ENCODE data around the gene PTPN6.

The PTPN6 gene

GRCh38 chr12:6975297-6976032, 24.3 kb downstream of the PTPN6 start:
- no peak for DNase-seq

GRCh38 chr12:6977653-6978052, 26.5 kb downstream of the PTPN6 start:
- DNase-seq, result no peak

DNA sequence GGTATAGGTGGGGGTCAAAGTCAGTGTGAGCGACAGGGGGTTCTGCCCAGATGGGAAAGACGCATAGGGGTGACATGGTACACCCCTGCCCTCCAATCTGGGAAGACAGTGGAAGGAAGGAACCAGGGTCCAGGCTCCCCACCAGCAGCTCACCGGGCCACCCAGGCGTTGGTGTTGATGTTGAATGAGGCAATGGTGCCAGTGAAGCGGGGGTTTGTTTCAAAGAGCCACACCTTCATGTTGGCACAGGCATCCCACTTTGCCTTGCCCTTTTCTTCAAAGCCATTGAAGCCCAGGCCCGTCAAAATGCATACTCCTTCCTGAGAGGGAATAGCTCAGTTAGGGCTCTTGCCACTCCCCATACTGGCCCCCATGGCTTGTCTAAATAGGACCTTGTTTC, 27.0 kb downstream of the PTPN6 start:
- no peak for DNase-seq

DNA sequence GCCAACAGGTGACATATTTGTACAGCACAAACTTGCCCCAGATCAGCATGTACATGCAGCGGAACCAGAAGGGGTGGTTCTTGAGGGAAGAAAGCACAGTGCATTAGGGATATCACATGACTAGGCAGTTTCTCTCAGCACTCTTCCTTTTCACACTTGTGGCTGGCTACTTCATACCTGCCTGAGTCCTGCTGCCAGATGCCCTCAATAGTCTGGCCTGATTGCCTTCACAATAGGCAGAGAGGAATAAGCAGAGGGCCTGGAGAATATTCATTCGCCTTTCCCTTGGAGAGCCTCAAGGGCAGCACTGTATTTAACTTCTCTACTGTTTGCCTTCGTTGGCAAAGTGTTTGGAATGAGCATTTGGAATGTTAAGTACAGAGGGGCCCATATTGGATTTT, 27.5 kb downstream of the PTPN6 start:
- no peak for DNase-seq

- no peak for DNase-seq
Observed at GRCh38 chr12:6979021-6979420, 27.9 kb downstream of the PTPN6 start.

- DNase-seq, result no peak
Observed at GRCh38 chr12:6979453-6979852, 28.3 kb downstream of the PTPN6 start.

DNA sequence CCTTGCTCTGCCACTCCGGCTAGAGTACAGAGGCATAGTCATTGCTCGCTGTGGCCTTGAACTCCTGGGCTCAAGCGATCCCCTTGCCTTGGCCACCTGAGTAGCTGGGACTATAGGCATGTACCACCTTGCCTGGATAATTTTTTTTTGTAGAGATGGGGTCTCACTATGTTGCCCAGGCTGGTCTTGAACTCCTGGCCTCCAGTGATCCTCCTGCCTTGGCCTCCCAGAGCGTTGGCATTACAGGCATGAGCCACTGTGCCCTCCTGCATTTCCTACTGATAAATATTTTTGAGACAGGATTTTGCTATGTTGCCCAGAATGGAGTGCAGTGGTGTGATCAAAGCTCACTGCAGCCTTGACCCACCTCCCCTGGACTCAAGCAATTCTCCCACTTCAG, 28.9 kb downstream of the PTPN6 start:
- no peak for DNase-seq

DNA sequence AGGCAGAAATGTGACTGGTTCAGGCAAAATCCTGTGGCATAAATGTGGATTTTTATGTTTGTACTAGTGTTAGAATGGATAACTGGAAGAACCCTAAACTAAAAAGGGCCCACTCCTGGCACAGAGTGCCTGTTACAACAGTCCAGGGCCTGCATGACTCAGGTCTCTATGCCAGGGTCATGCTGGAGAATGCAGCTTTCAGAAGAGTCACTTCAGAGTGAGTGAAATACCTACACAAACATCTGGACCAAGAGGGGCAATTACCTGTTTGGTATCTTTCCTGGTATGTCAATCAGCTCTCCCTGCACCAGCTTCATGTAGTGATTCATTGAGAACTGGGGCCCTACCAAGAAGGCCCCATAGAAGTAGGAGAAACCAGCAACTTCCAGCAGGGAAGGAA, 29.6 kb downstream of the PTPN6 start:
- DNase-seq, result no peak

- DNase-seq, result no peak
Observed at GRCh38 chr12:6981152-6982052, 30.2 kb downstream of the PTPN6 start.

DNA sequence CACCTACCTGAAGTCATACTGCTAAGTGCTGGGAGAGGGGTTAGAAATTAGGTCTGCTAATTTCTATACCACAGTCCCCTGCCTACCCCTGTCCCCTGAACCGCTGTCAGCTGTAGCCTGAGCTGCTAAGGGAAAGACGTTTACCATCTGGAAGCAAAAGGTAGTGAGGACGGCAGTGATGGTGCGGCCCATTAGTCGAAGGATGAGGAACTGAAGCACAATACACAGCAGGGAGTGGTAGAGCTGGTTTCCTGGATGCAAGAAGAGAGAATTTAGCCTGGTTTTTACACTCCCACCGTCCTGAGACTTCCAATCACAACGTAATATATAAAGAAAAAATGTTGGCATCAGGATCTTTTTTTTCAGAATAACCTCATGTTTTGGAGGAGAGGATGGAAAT, 31.4 kb downstream of the PTPN6 start:
- DNase-seq, result no peak

GRCh38 chr12:6987956-6988553, 36.9 kb downstream of the PTPN6 start:
- DNase-seq, result no peak

- no peak for DNase-seq
Observed at GRCh38 chr12:6996040-6996441, 44.9 kb downstream of the PTPN6 start.

GRCh38 chr12:6998715-6999451, 47.7 kb downstream of the PTPN6 start:
- DNase-seq, result no peak

DNA sequence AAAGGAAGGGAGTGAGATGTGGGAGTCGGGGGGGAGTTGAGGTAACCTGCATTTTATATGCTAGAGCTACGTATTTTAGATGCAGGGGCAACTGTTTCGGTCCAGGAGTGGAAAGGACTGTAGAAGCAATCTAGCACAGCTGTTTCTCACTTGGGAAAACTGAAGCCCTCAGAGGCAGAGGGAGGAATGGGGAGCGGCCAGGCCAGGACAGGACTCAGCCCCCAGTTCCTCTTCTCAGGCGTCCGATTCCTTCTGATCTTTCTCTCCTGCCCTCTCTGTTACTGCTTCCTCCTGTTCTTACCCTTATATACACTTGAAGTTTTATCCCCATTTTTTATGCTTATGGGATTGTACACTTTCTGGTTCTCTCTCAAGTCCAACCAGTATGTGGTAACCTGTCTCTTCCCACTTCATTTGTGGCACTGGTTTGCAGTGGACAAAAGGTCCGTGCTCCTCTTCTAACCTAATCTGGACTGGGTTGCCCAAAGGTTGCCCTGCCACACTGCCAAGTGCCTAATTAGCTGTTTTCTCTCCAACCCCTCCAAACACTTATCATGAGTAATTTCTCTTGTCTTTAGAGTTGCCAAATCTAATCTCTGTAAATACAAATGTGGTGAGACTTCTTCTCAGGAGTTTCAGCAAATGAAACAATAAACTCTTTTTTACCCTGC, 50.9 kb downstream of the PTPN6 start:
- DNase-seq, result no peak

DNA sequence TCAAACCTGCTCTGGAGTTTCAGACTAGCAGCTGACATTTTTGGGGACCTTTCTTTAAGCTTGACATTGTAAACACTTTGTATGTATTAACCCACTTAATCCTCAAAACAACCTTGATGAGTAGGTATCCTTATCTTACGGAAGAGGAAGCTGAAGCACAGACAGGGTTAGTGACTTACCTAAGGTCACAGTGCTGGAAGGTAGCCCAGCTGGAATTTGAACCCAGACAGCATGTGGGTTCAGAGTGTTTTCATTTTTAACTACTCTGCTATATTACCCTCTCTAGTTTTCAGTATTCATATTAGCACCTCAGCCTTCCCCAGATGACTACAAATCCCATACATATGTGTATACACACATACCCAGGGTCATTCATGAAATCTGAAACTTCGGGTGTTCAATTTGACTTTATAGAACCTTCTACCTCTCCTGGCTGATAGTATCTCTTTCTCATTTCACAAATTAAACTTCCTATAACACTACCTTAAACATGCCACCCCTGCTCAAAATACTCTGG, 53.2 kb downstream of the PTPN6 start:
- DNase-seq, result no peak

DNA sequence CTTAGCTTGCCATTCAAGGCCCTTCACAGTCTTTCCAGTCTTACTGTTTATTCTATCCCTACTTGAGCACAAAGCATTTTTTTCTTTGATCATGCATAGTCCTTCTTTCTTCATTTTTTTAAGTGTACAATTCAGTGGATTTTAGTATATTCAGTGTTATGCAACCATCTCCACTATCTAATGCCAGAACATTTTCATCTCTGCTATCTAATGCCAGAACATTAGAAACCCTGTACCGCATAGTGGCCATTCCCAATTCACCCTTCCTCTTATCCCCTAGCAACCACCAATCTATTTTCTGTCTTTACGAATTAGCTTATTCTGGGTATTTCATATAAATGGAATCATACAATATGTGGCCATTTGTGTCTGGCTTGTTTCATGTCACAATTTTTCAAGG, 53.7 kb downstream of the PTPN6 start:
- no peak for DNase-seq

DNA sequence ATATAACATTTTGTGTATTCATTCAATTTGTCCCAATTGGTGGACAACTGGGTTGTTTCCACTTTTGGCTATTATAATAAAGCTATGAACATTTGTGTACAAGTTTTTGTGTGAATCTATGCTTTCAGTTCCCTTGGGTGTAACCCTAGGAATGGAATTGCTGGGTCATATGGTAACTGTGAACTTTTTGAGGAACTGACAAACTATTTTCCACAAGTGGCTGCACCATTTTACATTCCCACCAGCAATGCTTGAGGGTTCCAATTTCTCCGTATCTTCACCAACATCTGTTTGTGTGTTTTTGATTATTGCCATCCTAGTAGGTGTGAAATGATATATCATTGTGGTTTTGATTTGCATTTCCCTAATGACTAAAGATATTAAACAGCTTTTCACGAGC, 54.2 kb downstream of the PTPN6 start:
- DNase-seq, result no peak

GRCh38 chr12:7006639-7007038, 55.5 kb downstream of the PTPN6 start:
- DNase-seq, result no peak

DNA sequence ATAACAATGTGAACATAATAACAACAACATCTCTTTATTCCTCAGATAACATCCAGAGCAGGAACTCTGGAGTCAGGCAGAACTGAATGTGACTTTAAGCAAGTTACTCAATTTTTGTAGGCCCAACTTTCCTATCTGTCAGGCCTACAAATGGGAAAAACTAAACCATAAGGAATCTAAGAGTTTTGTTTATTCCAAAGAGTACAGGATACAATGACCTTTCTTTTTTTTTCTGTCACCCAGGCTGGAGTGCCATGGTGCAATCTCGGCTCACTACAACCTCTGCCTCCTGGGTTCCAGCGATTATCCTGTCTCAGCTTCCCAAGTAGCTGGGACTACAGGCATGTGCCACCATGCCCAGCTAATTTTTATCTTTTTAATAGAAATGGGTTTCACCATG, 57.7 kb downstream of the PTPN6 start:
- no peak for DNase-seq

- DNase-seq, result no peak
Observed at GRCh38 chr12:7009512-7009911, 58.4 kb downstream of the PTPN6 start.

Measured in activated CD4-positive, alpha-beta T cell treated with anti-CD3 and anti-CD28 coated beads, Interleukin-2, amount 50 U/mL, for 16 hours (primary cell).